Measurements from ENCODE around the gene AKR1C1. TPM values are rescaled to one million over a fixed set of nuclear protein-coding genes. Genes with fewer than 3 reads are reported as not detected.
"Not testable (repeated sequence)": the region's sequence is repeated elsewhere in the genome, so short reads cannot be mapped to it uniquely, and the experiment has no call there.

The AKR1C1 gene
- 100 to 1,000 TPM in 1 of 2 donors, 10 to 100 TPM in 1; 60.3 to 174 TPM for total RNA-seq

GRCh38 chr10:4962876-4963814, at the start of gene AKR1C1:
TSS of gene AKR1C1 (plus strand) at chr10:4963415. CDS start at chr10:4963445, 30 bp downstream.
- not testable (repeated sequence) for H3K4me1 ChIP-seq; H3K27me3 ChIP-seq; H3K36me3 ChIP-seq; H3K9me3 ChIP-seq; DNase-seq (ENCODE audit: low spot score)
- Histone ChIP-seq H3K27ac (peak within 1 kb of the TSS in 1 of 2 donors; percentile 14), H3K4me3 (peak within 1 kb of the TSS; percentile 28 to 39)

DNA sequence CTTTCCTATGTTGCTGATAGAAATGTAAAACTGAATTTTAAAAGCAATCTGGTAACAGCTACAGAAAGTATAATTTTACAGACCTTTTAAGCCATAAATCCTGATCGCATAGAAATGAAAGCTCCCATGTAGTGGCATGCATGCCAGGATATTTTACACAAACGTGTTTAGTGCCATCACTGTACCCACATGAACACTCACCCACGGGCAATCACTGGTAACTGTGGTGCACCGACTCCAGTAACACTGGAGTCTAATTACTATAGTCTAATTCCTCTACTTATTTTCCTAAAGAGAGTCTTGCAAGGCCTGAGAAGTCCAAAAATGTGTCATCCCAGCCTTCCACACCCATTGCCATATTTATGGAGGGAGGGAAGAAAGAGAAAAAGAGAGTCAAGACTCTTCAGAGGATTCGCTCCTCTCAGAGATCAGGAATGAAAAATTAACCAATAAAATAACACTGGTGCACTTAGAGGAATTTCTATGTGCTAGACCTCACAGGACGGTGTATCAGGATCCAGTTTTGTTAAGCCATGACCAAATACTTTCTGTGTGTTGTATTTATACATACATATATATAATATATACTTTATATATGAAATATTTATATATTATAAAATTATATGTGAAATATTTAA, 48.9 kb upstream of the AKR1C1 start:
- no peaks in the 10 kb centered on the region for H3K4me1 ChIP-seq
- DNase-seq (ENCODE audit: low spot score): no peak
- no peaks in the 10 kb centered on the region for H3K27me3 ChIP-seq
- H3K4me3 ChIP-seq: no peak overlapping the region
- no peaks in the 10 kb centered on the region for H3K36me3 ChIP-seq
- no peak for TF ChIP-seq CTCF (IDR thresholded peaks at IDR 0.05)
- H3K9me3 ChIP-seq: no peaks in the 10 kb centered on the region
- no peak overlapping the region for H3K27ac ChIP-seq

GRCh38 chr10:4916086-4916716, 47.0 kb upstream of the AKR1C1 start:
- Histone ChIP-seq H3K36me3 (no peaks in the 10 kb centered on the region), H3K27me3 (no peaks in the 10 kb centered on the region), H3K4me1 (no peaks in the 10 kb centered on the region), H3K9me3 (no peaks in the 10 kb centered on the region), H3K4me3 (no peak overlapping the region), H3K27ac (no peak overlapping the region)
- no peak for DNase-seq (ENCODE audit: low spot score)
- TF ChIP-seq CTCF (IDR thresholded peaks at IDR 0.05): no peak

DNA sequence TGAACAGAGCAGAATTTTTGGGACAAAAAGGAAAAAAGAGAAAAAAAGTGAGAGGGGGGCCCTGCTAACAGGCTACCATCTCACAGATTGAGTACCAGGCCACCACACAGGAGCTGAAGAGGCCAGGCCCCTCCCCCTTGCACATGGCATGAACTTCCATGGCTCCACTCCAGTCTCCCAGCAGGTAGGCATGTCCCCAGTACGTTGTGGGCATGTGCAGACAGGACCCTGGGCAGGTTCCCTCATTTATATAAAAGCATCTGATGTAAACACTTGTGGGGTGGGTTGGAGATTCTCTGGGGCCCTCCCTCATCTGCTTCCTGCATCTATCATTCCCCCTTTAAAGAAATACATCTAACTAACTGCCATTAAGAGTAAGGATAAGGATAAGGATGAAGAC, 45.0 kb upstream of the AKR1C1 start:
- H3K27ac ChIP-seq: no peak overlapping the region
- H3K27me3 ChIP-seq: no peaks in the 10 kb centered on the region
- H3K4me1 ChIP-seq: no peaks in the 10 kb centered on the region
- H3K4me3 ChIP-seq: no peak overlapping the region
- no peak for DNase-seq (ENCODE audit: low spot score)
- no peak for TF ChIP-seq CTCF (IDR thresholded peaks at IDR 0.05)
- H3K36me3 ChIP-seq: no peaks in the 10 kb centered on the region
- H3K9me3 ChIP-seq: no peaks in the 10 kb centered on the region

GRCh38 chr10:4924482-4924881, 38.7 kb upstream of the AKR1C1 start:
- H3K27me3 ChIP-seq; H3K27ac ChIP-seq; H3K4me1 ChIP-seq; H3K36me3 ChIP-seq; DNase-seq (ENCODE audit: low spot score); H3K4me3 ChIP-seq: not testable (repeated sequence)
- H3K9me3 ChIP-seq: peaks cover 0 to 20% of the 10 kb centered on the region in 2 donors

- Histone ChIP-seq H3K4me3 (no peak overlapping the region), H3K27me3 (no peaks in the 10 kb centered on the region), H3K9me3 (peaks cover 0 to 23% of the 10 kb centered on the region in 2 donors), H3K27ac (no peak overlapping the region), H3K36me3 (no peaks in the 10 kb centered on the region), H3K4me1 (no peaks in the 10 kb centered on the region)
- TF ChIP-seq CTCF (IDR thresholded peaks at IDR 0.05): no peak
- DNase-seq (ENCODE audit: low spot score): no peak
Measured at GRCh38 chr10:4926400-4926799, 36.8 kb upstream of the AKR1C1 start.
